HEK293 (cell line): ENCODE results near the gene GALNTL6.

Source experiments
- FEZF1 ChIP-seq: fragments of 450-650 bp; formaldehyde crosslinking; IDR thresholded peaks from 2 replicates; pipeline ENCODE4 v1.5.1; 2016; ENCODE audit warnings: missing biosample characterization, missing genetic modification characterization
- HOXC10 ChIP-seq: sonication (generic); formaldehyde crosslinking; IDR thresholded peaks from 2 replicates; pipeline ENCODE4 v1.8.1; 2023; ENCODE audit warnings: mild to moderate bottlenecking, missing genetic modification reagents
- KLF8 ChIP-seq: fragments of 450-650 bp; formaldehyde crosslinking; IDR thresholded peaks from 2 replicates; pipeline ENCODE4 v1.5.1; 2016; ENCODE audit warnings: missing biosample characterization, missing genetic modification characterization
- MEIS1 ChIP-seq: sonication (generic); formaldehyde crosslinking; IDR thresholded peaks from 2 replicates; pipeline ENCODE4 v1.8.1; 2022; ENCODE audit warnings: missing genetic modification reagents, mild to moderate bottlenecking, borderline replicate concordance
- MZF1 ChIP-seq: fragments of 450-650 bp; formaldehyde crosslinking; IDR thresholded peaks from 2 replicates; pipeline ENCODE4 v1.5.1; 2017; ENCODE audit warnings: missing biosample characterization, missing genetic modification characterization, borderline replicate concordance
- OSR2 ChIP-seq: fragments of 450-650 bp; formaldehyde crosslinking; IDR thresholded peaks from 2 replicates; pipeline ENCODE4 v1.5.1; 2016; ENCODE audit warnings: missing biosample characterization, missing genetic modification characterization
- PRDM1 ChIP-seq: fragments of 450-650 bp; formaldehyde crosslinking; IDR thresholded peaks from 2 replicates; pipeline ENCODE4; 2016; ENCODE audit warnings: missing biosample characterization, missing genetic modification characterization
- SP7 ChIP-seq: fragments of 450-650 bp; formaldehyde crosslinking; IDR thresholded peaks from 2 replicates; pipeline ENCODE4 v1.5.1; 2016; ENCODE audit warnings: missing biosample characterization, missing genetic modification characterization
- WT1 ChIP-seq: fragments of 450-650 bp; formaldehyde crosslinking; IDR thresholded peaks from 2 replicates; pipeline ENCODE4 v1.5.1; 2016; ENCODE audit warnings: missing biosample characterization, missing genetic modification characterization
- ZEB2 ChIP-seq: fragments of 450-650 bp; formaldehyde crosslinking; IDR thresholded peaks from 2 replicates; pipeline ENCODE4 v1.5.1; 2016; ENCODE audit warnings: missing biosample characterization, missing genetic modification characterization
- ZNF138 ChIP-seq: fragments of 450-650 bp; formaldehyde crosslinking; IDR thresholded peaks from 2 replicates; pipeline ENCODE4 v1.5.1; 2016; ENCODE audit warnings: missing biosample characterization, missing genetic modification characterization, borderline replicate concordance
- ZNF341 ChIP-seq: fragments of 450-650 bp; formaldehyde crosslinking; IDR thresholded peaks from 2 replicates; pipeline ENCODE4; 2016; ENCODE audit warnings: low read depth, missing biosample characterization, missing genetic modification characterization
- ZNF394 ChIP-seq: fragments of 450-650 bp; formaldehyde crosslinking; IDR thresholded peaks from 2 replicates; pipeline ENCODE4 v1.5.1; 2016; ENCODE audit warnings: missing biosample characterization, missing genetic modification characterization, mild to moderate bottlenecking, moderate library complexity, borderline replicate concordance
- ZNF501 ChIP-seq: fragments of 450-650 bp; formaldehyde crosslinking; IDR thresholded peaks from 2 replicates; pipeline ENCODE4 v1.5.1; 2016; ENCODE audit warnings: missing biosample characterization, missing genetic modification characterization
- ZNF518A ChIP-seq: fragments of 450-650 bp; formaldehyde crosslinking; conservative IDR thresholded peaks from 2 replicates; pipeline ENCODE4 v1.5.1; 2016; ENCODE audit warnings: low read depth, missing biosample characterization, missing genetic modification characterization
- ZNF555 ChIP-seq: fragments of 450-650 bp; formaldehyde crosslinking; conservative IDR thresholded peaks from 2 replicates; pipeline ENCODE4 v1.5.1; 2017; ENCODE audit warnings: missing biosample characterization, mild to moderate bottlenecking, missing genetic modification characterization, inconsistent platforms
- ZNF585B ChIP-seq: fragments of 450-650 bp; formaldehyde crosslinking; IDR thresholded peaks from 2 replicates; pipeline ENCODE4 v1.5.1; 2016; ENCODE audit warnings: missing biosample characterization, missing genetic modification characterization
- ZNF624 ChIP-seq: fragments of 450-650 bp; formaldehyde crosslinking; IDR thresholded peaks from 2 replicates; pipeline ENCODE4 v1.5.1; 2017; ENCODE audit warnings: missing biosample characterization, missing genetic modification characterization
- ZNF707 ChIP-seq: fragments of 450-650 bp; formaldehyde crosslinking; IDR thresholded peaks from 2 replicates; pipeline ENCODE4 v1.5.1; 2016; ENCODE audit warnings: missing biosample characterization, missing genetic modification characterization
- ZNF768 ChIP-seq: fragments of 450-650 bp; formaldehyde crosslinking; IDR thresholded peaks from 2 replicates; pipeline ENCODE4 v1.5.1; 2018; ENCODE audit warnings: missing biosample characterization, mild to moderate bottlenecking, missing genetic modification characterization
- TF ChIP-seq, protein P1 (sequence below): fragments of 450-650 bp; formaldehyde crosslinking; IDR thresholded peaks from 2 replicates; pipeline ENCODE4 v1.5.1; 2016; ENCODE audit warnings: missing biosample characterization, missing genetic modification characterization
- TF ChIP-seq, protein P2 (sequence below): fragments of 450-650 bp; formaldehyde crosslinking; IDR thresholded peaks from 2 replicates; pipeline ENCODE4 v1.5.1; 2017; ENCODE audit warnings: missing biosample characterization, missing genetic modification characterization
- TF ChIP-seq, protein P3 (sequence below): fragments of 450-650 bp; formaldehyde crosslinking; IDR thresholded peaks from 2 replicates; pipeline ENCODE4 v1.5.1; 2016; ENCODE audit warnings: missing biosample characterization, missing genetic modification characterization

Gene GALNTL6

GRCh38 chr4:172998527-172999469 lies 1185.6 kb downstream of the GALNTL6 start (continued):
- TF ChIP-seq, protein P1, sequence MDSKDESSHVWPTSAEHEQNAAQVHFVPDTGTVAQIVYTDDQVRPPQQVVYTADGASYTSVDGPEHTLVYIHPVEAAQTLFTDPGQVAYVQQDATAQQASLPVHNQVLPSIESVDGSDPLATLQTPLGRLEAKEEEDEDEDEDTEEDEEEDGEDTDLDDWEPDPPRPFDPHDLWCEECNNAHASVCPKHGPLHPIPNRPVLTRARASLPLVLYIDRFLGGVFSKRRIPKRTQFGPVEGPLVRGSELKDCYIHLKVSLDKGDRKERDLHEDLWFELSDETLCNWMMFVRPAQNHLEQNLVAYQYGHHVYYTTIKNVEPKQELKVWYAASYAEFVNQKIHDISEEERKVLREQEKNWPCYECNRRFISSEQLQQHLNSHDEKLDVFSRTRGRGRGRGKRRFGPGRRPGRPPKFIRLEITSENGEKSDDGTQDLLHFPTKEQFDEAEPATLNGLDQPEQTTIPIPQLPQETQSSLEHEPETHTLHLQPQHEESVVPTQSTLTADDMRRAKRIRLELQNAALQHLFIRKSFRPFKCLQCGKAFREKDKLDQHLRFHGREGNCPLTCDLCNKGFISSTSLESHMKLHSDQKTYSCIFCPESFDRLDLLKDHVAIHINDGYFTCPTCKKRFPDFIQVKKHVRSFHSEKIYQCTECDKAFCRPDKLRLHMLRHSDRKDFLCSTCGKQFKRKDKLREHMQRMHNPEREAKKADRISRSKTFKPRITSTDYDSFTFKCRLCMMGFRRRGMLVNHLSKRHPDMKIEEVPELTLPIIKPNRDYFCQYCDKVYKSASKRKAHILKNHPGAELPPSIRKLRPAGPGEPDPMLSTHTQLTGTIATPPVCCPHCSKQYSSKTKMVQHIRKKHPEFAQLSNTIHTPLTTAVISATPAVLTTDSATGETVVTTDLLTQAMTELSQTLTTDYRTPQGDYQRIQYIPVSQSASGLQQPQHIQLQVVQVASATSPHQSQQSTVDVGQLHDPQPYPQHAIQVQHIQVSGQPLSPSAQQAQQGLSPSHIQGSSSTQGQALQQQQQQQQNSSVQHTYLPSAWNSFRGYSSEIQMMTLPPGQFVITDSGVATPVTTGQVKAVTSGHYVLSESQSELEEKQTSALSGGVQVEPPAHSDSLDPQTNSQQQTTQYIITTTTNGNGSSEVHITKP = peak; percentile 77
- TF ChIP-seq ZNF518A (tag by site-specific recombination) (no peak), ZNF624 (no peak), FEZF1 (no peak), ZNF138 (tag by site-specific recombination) (no peak), ZNF555 (tag by site-specific recombination) (no peak), MEIS1 (CRISPR knock-in tag) (no peak), ZNF768 (tag by site-specific recombination) (no peak), PRDM1 (tag by site-specific recombination) (peak; percentile 88), ZNF394 (tag by site-specific recombination) (peak; percentile 31; the same call in 1 of the 2 replicates), ZNF585B (tag by site-specific recombination) (no peak), HOXC10 (CRISPR knock-in tag) (no peak), WT1 (tag by site-specific recombination) (0 out of 2 replicates have a peak, but pooled peaks have one; percentile 22), ZEB2 (tag by site-specific recombination) (peak; percentile 79), KLF8 (tag by site-specific recombination) (no peak), ZNF707 (no peak), OSR2 (tag by site-specific recombination) (0 out of 2 replicates have a peak, but pooled peaks have one; percentile 30), SP7 (tag by site-specific recombination) (peak; percentile 22; the same call in 1 of the 2 replicates), MZF1 (peak; percentile 75; the same call in 1 of the 2 replicates), ZNF341 (tag by site-specific recombination) (peak; percentile 65; the same call in 1 of the 2 replicates), ZNF501 (tag by site-specific recombination) (no peak)
- TF ChIP-seq, protein P2, sequence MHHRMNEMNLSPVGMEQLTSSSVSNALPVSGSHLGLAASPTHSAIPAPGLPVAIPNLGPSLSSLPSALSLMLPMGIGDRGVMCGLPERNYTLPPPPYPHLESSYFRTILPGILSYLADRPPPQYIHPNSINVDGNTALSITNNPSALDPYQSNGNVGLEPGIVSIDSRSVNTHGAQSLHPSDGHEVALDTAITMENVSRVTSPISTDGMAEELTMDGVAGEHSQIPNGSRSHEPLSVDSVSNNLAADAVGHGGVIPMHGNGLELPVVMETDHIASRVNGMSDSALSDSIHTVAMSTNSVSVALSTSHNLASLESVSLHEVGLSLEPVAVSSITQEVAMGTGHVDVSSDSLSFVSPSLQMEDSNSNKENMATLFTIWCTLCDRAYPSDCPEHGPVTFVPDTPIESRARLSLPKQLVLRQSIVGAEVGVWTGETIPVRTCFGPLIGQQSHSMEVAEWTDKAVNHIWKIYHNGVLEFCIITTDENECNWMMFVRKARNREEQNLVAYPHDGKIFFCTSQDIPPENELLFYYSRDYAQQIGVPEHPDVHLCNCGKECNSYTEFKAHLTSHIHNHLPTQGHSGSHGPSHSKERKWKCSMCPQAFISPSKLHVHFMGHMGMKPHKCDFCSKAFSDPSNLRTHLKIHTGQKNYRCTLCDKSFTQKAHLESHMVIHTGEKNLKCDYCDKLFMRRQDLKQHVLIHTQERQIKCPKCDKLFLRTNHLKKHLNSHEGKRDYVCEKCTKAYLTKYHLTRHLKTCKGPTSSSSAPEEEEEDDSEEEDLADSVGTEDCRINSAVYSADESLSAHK (tag by site-specific recombination) = peak; percentile 98
- TF ChIP-seq, protein P3, sequence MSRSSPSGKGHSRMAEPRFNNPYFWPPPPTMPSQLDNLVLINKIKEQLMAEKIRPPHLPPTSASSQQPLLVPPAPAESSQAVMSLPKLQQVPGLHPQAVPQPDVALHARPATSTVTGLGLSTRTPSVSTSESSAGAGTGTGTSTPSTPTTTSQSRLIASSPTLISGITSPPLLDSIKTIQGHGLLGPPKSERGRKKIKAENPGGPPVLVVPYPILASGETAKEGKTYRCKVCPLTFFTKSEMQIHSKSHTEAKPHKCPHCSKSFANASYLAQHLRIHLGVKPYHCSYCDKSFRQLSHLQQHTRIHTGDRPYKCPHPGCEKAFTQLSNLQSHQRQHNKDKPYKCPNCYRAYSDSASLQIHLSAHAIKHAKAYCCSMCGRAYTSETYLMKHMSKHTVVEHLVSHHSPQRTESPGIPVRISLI (tag by site-specific recombination) = 0 out of 2 replicates have a peak, but pooled peaks have one; percentile 31
